ENCODE measurements around the gene MPV17. TPM values are rescaled to one million over a fixed set of nuclear protein-coding genes. Genes with fewer than 3 reads are reported as not detected.

MPV17 gene
- total and polyA plus RNA-seq, 2 donors (not counting 1 experiment from before 2014, with no cell fraction given): 103 to 137 TPM

- no peaks in the 10 kb centered on the region for H3K9me3 ChIP-seq (ENCODE audit: control extremely low read depth in 1 of 3, control insufficient read depth in 2 of 3, insufficient read depth in 1 of 3, low read length in 2 of 3)
- H4K20me1 ChIP-seq (ENCODE audit: control insufficient read depth, insufficient read depth, low read length, poor library complexity, severe bottlenecking): no peaks in the 10 kb centered on the region
- TF ChIP-seq, protein P1, sequence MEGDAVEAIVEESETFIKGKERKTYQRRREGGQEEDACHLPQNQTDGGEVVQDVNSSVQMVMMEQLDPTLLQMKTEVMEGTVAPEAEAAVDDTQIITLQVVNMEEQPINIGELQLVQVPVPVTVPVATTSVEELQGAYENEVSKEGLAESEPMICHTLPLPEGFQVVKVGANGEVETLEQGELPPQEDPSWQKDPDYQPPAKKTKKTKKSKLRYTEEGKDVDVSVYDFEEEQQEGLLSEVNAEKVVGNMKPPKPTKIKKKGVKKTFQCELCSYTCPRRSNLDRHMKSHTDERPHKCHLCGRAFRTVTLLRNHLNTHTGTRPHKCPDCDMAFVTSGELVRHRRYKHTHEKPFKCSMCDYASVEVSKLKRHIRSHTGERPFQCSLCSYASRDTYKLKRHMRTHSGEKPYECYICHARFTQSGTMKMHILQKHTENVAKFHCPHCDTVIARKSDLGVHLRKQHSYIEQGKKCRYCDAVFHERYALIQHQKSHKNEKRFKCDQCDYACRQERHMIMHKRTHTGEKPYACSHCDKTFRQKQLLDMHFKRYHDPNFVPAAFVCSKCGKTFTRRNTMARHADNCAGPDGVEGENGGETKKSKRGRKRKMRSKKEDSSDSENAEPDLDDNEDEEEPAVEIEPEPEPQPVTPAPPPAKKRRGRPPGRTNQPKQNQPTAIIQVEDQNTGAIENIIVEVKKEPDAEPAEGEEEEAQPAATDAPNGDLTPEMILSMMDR (IDR thresholded peaks at IDR 0.05): no peak
- TF ChIP-seq EZH2 (IDR thresholded peaks at IDR 0.05; ENCODE audit: borderline replicate concordance, insufficient read depth, low read depth, low read length, poor library complexity, severe bottlenecking): no peak
- ChIA-PET POLR2A (no interaction called here), CTCF (interaction anchor here (0.7 to 6.8 kb wide), 12 partner anchors 9 to 436 kb away, joined by 3 to 168 read pairs (median 4); partner anchors contain the start of gene DPYSL5)
- DNase-seq (no peak), ATAC-seq (ENCODE audit: low read depth) (no peak)
- H3K36me3 ChIP-seq (replicated peaks in 1 of 2; ENCODE audit: control extremely low read depth in 1 of 2, control insufficient read depth in 1 of 2, extremely low read depth in 1 of 2, insufficient read depth in 2 of 2, low read length in 1 of 2): no peaks in the 10 kb centered on the region
- WGBS (ENCODE audit: insufficient coverage): 98% methylated on average over 3 of the region's 5 CpGs
- H3K4me1 ChIP-seq (ENCODE audit: control insufficient read depth in 2 of 2, insufficient read depth in 2 of 2, low read length in 2 of 2): no peaks in the 10 kb centered on the region
- H3K4me2 ChIP-seq (replicated peaks; ENCODE audit: low read depth, low read length, poor library complexity, severe bottlenecking): no peak within 1 kb of the TSS
- peaks cover 0 to 9% (median 0%) of the 10 kb centered on the region in 4 experiments for H3K27me3 ChIP-seq (replicated peaks in 1 of 4; ENCODE audit: control extremely low read depth in 1 of 4, control insufficient read depth in 3 of 4, insufficient read depth in 4 of 4, low read length in 3 of 4)
- no peak within 1 kb of the TSS for H2AFZ ChIP-seq (ENCODE audit: insufficient read depth, low read depth, low read length, poor library complexity, severe bottlenecking)
- no peak within 1 kb of the TSS for H3K27ac ChIP-seq (ENCODE audit: low read length in 2 of 2)
- no peak within 1 kb of the TSS for H3K9ac ChIP-seq (ENCODE audit: low read length)
- no peak within 1 kb of the TSS for H3K4me3 ChIP-seq (ENCODE audit: control extremely low read depth in 1 of 5, extremely low read depth in 1 of 5, insufficient read depth in 1 of 5, low read depth in 2 of 5, low read length in 4 of 5)
- Mint-ChIP-seq H3K27ac (no peak within 1 kb of the TSS), H3K4me3 (no peak within 1 kb of the TSS), H3K9me3 (ENCODE audit: insufficient read depth) (no peaks in the 10 kb centered on the region), H3K4me1 (peaks cover 5% of the 10 kb centered on the region), H3K27me3 (peaks cover 40% of the 10 kb centered on the region)
- intact Hi-C loops (cut with micrococcal nuclease): no loop called here
- H3K79me2 ChIP-seq (ENCODE audit: control insufficient read depth, insufficient read depth, low read length): no peaks in the 10 kb centered on the region
Observed at GRCh38 chr2:27281855-27282559, 40.9 kb downstream of the MPV17 start, which contains the start of gene TRIM54. Gene TRIM54, plus strand, starts transcription at chr2:27282429. Its CDS starts 303 bp downstream, at chr2:27282732.

GRCh38 chr2:27281442-27281841 lies 41.5 kb downstream of the MPV17 start:
- no peaks in the 10 kb centered on the region for H3K79me2 ChIP-seq (ENCODE audit: control insufficient read depth, insufficient read depth, low read length)
- DNase-seq: no peak
- no peaks in the 10 kb centered on the region for H3K4me1 ChIP-seq (ENCODE audit: control insufficient read depth in 2 of 2, insufficient read depth in 2 of 2, low read length in 2 of 2)
- ChIA-PET POLR2A (no interaction called here), CTCF (interaction anchor here (0.7 to 6.8 kb wide), 10 partner anchors 9 to 436 kb away, joined by 3 to 168 read pairs (median 20); partner anchors contain the start of gene DPYSL5)
- H3K27ac Mint-ChIP-seq: no peak overlapping the region
- peaks cover 43% of the 10 kb centered on the region for H3K27me3 Mint-ChIP-seq
- no peaks in the 10 kb centered on the region for H3K9me3 Mint-ChIP-seq (ENCODE audit: insufficient read depth)
- peaks cover 5% of the 10 kb centered on the region for H3K4me1 Mint-ChIP-seq
- H3K36me3 ChIP-seq (replicated peaks in 1 of 2; ENCODE audit: control extremely low read depth in 1 of 2, control insufficient read depth in 1 of 2, extremely low read depth in 1 of 2, insufficient read depth in 2 of 2, low read length in 1 of 2): no peaks in the 10 kb centered on the region
- WGBS (ENCODE audit: insufficient coverage): 78% methylated on average over 1 of the region's 3 CpGs
- intact Hi-C loops (cut with micrococcal nuclease): no loop called here
- H3K4me2 ChIP-seq (replicated peaks; ENCODE audit: low read depth, low read length, poor library complexity, severe bottlenecking): no peak overlapping the region
- H4K20me1 ChIP-seq (ENCODE audit: control insufficient read depth, insufficient read depth, low read length, poor library complexity, severe bottlenecking): no peaks in the 10 kb centered on the region
- H3K9me3 ChIP-seq (ENCODE audit: control extremely low read depth in 1 of 3, control insufficient read depth in 2 of 3, insufficient read depth in 1 of 3, low read length in 2 of 3): no peaks in the 10 kb centered on the region
- TF ChIP-seq, protein P1 (IDR thresholded peaks at IDR 0.05): no peak
- no peak for TF ChIP-seq EZH2 (IDR thresholded peaks at IDR 0.05; ENCODE audit: borderline replicate concordance, insufficient read depth, low read depth, low read length, poor library complexity, severe bottlenecking)
- H3K9ac ChIP-seq (ENCODE audit: low read length): no peak overlapping the region
- ATAC-seq (ENCODE audit: low read depth): no peak
- no peak overlapping the region for H3K4me3 Mint-ChIP-seq
- H2AFZ ChIP-seq (ENCODE audit: insufficient read depth, low read depth, low read length, poor library complexity, severe bottlenecking): no peak overlapping the region
- H3K4me3 ChIP-seq (ENCODE audit: control extremely low read depth in 1 of 5, extremely low read depth in 1 of 5, insufficient read depth in 1 of 5, low read depth in 2 of 5, low read length in 4 of 5): no peak overlapping the region
- H3K27ac ChIP-seq (ENCODE audit: low read length in 2 of 2): no peak overlapping the region
- peaks cover 0 to 9% (median 0%) of the 10 kb centered on the region in 4 experiments for H3K27me3 ChIP-seq (replicated peaks in 1 of 4; ENCODE audit: control extremely low read depth in 1 of 4, control insufficient read depth in 3 of 4, insufficient read depth in 4 of 4, low read length in 3 of 4)

Measured in B cell (primary cell).